ENCODE measurements around the gene NMRK1. TPM values are rescaled to one million over a fixed set of nuclear protein-coding genes. Genes with fewer than 3 reads are reported as not detected.
A peak's percentile ranks its signal among the peaks of the same experiment; 100 is the strongest.

NMRK1 gene
- total RNA-seq, 6 experiments from 2014 or later, result 19.6 to 29.9 (median 21.9) TPM

DNA sequence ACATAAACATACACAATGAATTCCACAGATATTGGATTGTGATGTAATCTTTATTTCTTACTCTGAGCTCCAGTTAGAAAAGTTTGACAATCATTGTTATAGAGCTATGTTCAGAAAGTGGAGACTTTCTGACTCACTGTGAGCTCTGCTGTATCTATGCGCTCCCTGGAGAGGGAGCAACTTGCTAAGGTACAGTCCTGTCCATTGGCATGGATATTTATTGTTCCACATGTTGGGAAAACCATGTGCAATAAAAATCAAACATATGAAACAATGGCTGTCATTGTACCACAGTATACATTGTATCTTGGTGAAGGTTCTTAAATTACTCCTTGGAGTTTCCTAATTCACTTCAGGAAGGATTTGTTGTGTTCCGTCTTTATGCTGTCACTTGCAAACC is 26.8 kb downstream of the NMRK1 start:
- ATAC-seq (no peak), DNase-seq (no peak)
- TF ChIP-seq POLR2A (IDR thresholded peaks at IDR 0.05), result no peak
- TF ChIP-seq, protein P1, sequence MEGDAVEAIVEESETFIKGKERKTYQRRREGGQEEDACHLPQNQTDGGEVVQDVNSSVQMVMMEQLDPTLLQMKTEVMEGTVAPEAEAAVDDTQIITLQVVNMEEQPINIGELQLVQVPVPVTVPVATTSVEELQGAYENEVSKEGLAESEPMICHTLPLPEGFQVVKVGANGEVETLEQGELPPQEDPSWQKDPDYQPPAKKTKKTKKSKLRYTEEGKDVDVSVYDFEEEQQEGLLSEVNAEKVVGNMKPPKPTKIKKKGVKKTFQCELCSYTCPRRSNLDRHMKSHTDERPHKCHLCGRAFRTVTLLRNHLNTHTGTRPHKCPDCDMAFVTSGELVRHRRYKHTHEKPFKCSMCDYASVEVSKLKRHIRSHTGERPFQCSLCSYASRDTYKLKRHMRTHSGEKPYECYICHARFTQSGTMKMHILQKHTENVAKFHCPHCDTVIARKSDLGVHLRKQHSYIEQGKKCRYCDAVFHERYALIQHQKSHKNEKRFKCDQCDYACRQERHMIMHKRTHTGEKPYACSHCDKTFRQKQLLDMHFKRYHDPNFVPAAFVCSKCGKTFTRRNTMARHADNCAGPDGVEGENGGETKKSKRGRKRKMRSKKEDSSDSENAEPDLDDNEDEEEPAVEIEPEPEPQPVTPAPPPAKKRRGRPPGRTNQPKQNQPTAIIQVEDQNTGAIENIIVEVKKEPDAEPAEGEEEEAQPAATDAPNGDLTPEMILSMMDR (IDR thresholded peaks at IDR 0.05), result no peak
- H3K36me3 ChIP-seq, result peaks cover 0 to 9% (median 5%) of the 10 kb centered on the region in 4 donors
- no peaks in the 10 kb centered on the region for H3K9me3 ChIP-seq
- H3K4me1 ChIP-seq, result no peaks in the 10 kb centered on the region
- intact Hi-C loops (cut with DNase I), result no loop called here
- WGBS (ENCODE audit: insufficient coverage, low coverage, low lambda C conversion rate, missing lambda C conversion rate), result 75% methylated on average over 1 of the region's 2 CpGs
- H3K27me3 ChIP-seq, result no peaks in the 10 kb centered on the region
- no peak overlapping the region for H3K27ac ChIP-seq
- no peak overlapping the region for H3K4me3 ChIP-seq

DNA sequence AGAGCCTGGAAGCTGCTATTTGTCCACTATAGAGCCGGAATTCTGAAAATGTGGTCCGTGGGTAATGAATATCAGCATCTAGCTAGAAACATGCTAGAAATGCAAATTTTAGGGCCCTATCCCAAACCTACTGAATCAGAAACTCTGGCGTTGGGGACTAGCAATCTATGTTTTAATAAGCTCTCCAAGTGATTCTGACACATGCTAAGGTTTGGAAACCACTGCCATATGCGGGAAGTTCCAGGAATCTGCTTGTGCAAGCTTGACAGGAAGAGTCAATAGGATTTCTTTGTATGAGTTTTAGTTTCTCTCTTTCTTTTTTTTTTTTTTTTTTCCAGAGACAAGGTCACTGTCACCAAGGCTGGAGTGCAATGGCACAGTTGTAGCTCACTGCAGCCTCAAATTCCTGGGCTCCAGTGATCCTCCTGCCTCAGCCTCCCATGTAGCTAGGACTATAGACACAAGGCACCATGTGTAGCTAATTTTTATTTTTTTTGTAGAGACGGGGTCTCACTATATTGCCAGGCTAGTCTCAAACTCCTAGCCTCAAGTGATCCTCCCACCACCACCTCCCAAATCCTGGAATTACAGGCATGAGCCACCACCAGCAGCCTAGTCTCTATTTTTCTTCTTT is 33.5 kb downstream of the NMRK1 start:
- Histone ChIP-seq H3K27me3 (no peaks in the 10 kb centered on the region), H3K9me3 (no peaks in the 10 kb centered on the region), H3K27ac (no peak overlapping the region), H3K4me3 (no peak overlapping the region), H3K36me3 (no peaks in the 10 kb centered on the region), H3K4me1 (no peaks in the 10 kb centered on the region)
- TF ChIP-seq, protein P1 (IDR thresholded peaks at IDR 0.05), result no peak
- 79% methylated on average over 5 of the region's 5 CpGs for WGBS (ENCODE audit: insufficient coverage, low coverage, low lambda C conversion rate, missing lambda C conversion rate)
- intact Hi-C loops (cut with DNase I), result no loop called here
- DNase-seq (no peak), ATAC-seq (peak in 1 of 4 donors; percentile 52)

DNA sequence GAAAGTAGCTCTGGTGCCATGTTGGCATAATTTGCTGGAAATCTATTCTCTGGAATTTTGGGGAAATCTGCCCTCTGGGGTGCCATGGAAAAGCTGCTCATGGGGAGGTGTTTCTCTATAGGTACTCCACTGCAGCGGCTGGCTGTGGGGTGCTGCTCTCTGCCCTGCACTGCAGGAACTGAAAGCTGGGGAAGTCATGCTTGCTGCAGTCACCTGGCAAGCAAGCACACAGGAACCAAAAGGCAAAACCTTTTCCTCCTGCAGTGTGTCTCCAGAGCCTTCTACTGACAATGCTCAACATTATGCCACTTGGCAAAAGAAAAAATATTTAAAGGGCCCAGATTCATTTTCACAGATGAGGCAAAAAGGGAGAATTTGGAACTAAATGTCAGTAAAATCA is 34.1 kb downstream of the NMRK1 start:
- DNase-seq (no peak), ATAC-seq (no peak)
- no peak overlapping the region for H3K4me3 ChIP-seq
- TF ChIP-seq POLR2A (IDR thresholded peaks at IDR 0.05), result no peak
- TF ChIP-seq, protein P1 (IDR thresholded peaks at IDR 0.05), result no peak
- H3K27ac ChIP-seq, result no peak overlapping the region
- 100% methylated on average over 1 of the region's 1 CpG for WGBS (ENCODE audit: insufficient coverage, low coverage, low lambda C conversion rate, missing lambda C conversion rate)
- H3K4me1 ChIP-seq, result no peaks in the 10 kb centered on the region
- no peaks in the 10 kb centered on the region for H3K36me3 ChIP-seq
- intact Hi-C loops (cut with DNase I), result no loop called here
- H3K9me3 ChIP-seq, result no peaks in the 10 kb centered on the region
- no peaks in the 10 kb centered on the region for H3K27me3 ChIP-seq

DNA sequence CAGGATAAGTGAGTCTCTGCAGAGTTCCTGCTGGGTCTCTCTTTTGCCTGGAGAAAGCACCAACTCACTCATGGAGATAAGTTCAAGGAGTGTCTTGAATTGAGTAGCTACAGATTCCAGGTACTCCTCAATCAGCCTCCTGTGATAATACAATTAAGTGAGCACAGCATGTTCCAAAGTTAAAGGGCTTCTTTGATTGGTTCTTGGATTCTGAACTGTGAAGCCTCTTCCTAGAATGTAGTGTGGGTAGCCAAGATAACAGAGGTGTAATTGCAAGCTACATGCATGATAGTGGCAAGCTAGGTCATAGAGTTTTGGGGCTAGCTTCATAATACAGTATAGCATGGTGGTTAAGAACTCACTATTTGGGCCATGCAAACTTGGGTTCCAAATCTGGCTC is 36.7 kb downstream of the NMRK1 start:
- Histone ChIP-seq H3K4me1 (no peaks in the 10 kb centered on the region), H3K4me3 (no peak overlapping the region), H3K27ac (no peak overlapping the region), H3K36me3 (no peaks in the 10 kb centered on the region), H3K27me3 (no peaks in the 10 kb centered on the region), H3K9me3 (no peaks in the 10 kb centered on the region)
- ATAC-seq (no peak), DNase-seq (no peak)
- intact Hi-C loops (cut with DNase I), result no loop called here
- no peak for TF ChIP-seq POLR2A (IDR thresholded peaks at IDR 0.05)
- TF ChIP-seq, protein P1 (IDR thresholded peaks at IDR 0.05), result no peak

DNA sequence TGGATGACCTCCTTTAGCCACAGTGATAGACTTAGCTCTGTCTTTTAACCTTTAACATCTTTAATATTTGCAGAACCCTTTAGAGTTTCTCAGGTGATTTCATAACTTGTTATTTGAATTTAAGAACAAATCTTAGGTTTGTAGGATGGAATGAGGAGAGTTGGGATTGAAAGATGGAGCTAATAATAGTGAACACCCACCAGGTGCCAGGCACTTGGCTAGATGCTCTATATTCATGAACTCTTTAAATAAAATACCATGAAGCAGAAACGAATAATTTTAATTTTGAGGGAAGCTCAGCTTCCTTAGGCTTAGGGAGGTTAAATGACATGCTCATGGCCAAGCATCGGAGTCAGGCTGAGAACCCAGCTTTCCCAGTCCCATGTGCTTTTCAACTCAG is 40.4 kb downstream of the NMRK1 start:
- ATAC-seq (no peak), DNase-seq (no peak)
- Histone ChIP-seq H3K9me3 (no peaks in the 10 kb centered on the region), H3K36me3 (no peaks in the 10 kb centered on the region), H3K4me3 (no peak overlapping the region), H3K27me3 (no peaks in the 10 kb centered on the region), H3K4me1 (no peaks in the 10 kb centered on the region), H3K27ac (no peak overlapping the region)
- intact Hi-C loops (cut with DNase I), result no loop called here
- TF ChIP-seq, protein P1 (IDR thresholded peaks at IDR 0.05), result no peak
- no peak for TF ChIP-seq POLR2A (IDR thresholded peaks at IDR 0.05)
- WGBS (ENCODE audit: insufficient coverage, low coverage, low lambda C conversion rate, missing lambda C conversion rate), result 50% methylated on average over 2 of the region's 2 CpGs
